Keratinocyte (primary cell): ENCODE results near the gene ZDHHC3.

Experiments
- CTCF ChIP-seq, 3 experiments: IDR thresholded peaks in 1 of 3; conservative IDR thresholded peaks in 1 of 3; optimal IDR thresholded peaks in 1 of 3; 2 replicates in 2 of 3; 3 replicates in 1 of 3; pipeline versions ENCODE3 to v1.5.1; 2011; ENCODE audit warnings: low read length in 3 of 3, mild to moderate bottlenecking in 3 of 3, moderate library complexity in 2 of 3, control low read depth in 1 of 3, inconsistent platforms in 1 of 3; ENCODE audit not compliant: insufficient read depth in 2 of 3; ENCODE audit errors: extremely low read depth in 1 of 3
- EZH2 ChIP-seq: IDR thresholded peaks from one replicate; pipeline ENCODE4 v1.6.1; 2012; ENCODE audit warnings: inconsistent platforms, mild to moderate bottlenecking, low read length, moderate library complexity

GRCh38 chr3:44929782-44930181 is 46.2 kb downstream of the ZDHHC3 start:
- TF ChIP-seq EZH2, result no peak
- no peak for TF ChIP-seq CTCF (optimal IDR thresholded peaks at IDR 0.05 in 1 of 3, IDR thresholded peaks at IDR 0.05 in 1 of 3, conservative IDR thresholded peaks at IDR 0.05 in 1 of 3; ENCODE audit: extremely low read depth in 1 of 3, insufficient read depth in 2 of 3, low read length in 3 of 3)
